Upper lobe of right lung (tissue), 1 donor: ENCODE data around the gene SH3GLB1. TPM values are rescaled to one million over a fixed set of nuclear protein-coding genes. Genes with fewer than 3 reads are reported as not detected.

Experiments
- ATAC-seq: fragments of 200-7000 bp; cut with Tn5 transposase; one replicate; pipeline ENCODE4 v1.9.1; 2020; ENCODE audit warnings: mild to moderate bottlenecking, moderate library complexity
- DNase-seq: peaks from one replicate; pipeline ENCODE4 v3.0.0-alpha.2; 2020
- H3K27ac ChIP-seq: fragments of 200-600 bp; one replicate; pipeline ENCODE4 v1.8.0; 2022
- H3K27me3 ChIP-seq: fragments of 200-600 bp; one replicate; pipeline ENCODE4 v1.8.0; 2022; ENCODE audit warnings: mild to moderate bottlenecking
- H3K36me3 ChIP-seq: fragments of 200-600 bp; one replicate; pipeline ENCODE4 v1.8.0; 2022
- H3K4me1 ChIP-seq: fragments of 200-600 bp; one replicate; pipeline ENCODE4 v1.8.0; 2022
- H3K4me3 ChIP-seq: fragments of 200-600 bp; one replicate; pipeline ENCODE4 v1.8.0; 2022; ENCODE audit warnings: mild to moderate bottlenecking
- H3K9me3 ChIP-seq: fragments of 200-600 bp; one replicate; pipeline ENCODE4 v1.8.0; 2022
- intact Hi-C: fragments of 100-400 bp; cut with DNase I; formaldehyde crosslinking; loops from one replicate; pipeline ENCODE4 v1.11.0; 2022
- total RNA-seq: library from RNA; stranded (reverse); fragmentation: NEBNext Ultra II Directional; extraction: Animal tissue kit (Norgen Biotek cat#: 25700); gene quantifications from one replicate; pipeline ENCODE4 v1.2.1, GENCODE V29; 2021
- TF ChIP-seq, protein P1 (sequence below): fragments of 200-600 bp; IDR thresholded peaks from one replicate; pipeline ENCODE4 v1.8.0; 2022; ENCODE audit warnings: antibody characterized with exemption
- donor health status: DM: no; HTN: yes; CAD: no; lungs with severe emphysema.

The SH3GLB1 gene
- total RNA-seq, 1 donor from 2014 or later = 105 TPM

DNA sequence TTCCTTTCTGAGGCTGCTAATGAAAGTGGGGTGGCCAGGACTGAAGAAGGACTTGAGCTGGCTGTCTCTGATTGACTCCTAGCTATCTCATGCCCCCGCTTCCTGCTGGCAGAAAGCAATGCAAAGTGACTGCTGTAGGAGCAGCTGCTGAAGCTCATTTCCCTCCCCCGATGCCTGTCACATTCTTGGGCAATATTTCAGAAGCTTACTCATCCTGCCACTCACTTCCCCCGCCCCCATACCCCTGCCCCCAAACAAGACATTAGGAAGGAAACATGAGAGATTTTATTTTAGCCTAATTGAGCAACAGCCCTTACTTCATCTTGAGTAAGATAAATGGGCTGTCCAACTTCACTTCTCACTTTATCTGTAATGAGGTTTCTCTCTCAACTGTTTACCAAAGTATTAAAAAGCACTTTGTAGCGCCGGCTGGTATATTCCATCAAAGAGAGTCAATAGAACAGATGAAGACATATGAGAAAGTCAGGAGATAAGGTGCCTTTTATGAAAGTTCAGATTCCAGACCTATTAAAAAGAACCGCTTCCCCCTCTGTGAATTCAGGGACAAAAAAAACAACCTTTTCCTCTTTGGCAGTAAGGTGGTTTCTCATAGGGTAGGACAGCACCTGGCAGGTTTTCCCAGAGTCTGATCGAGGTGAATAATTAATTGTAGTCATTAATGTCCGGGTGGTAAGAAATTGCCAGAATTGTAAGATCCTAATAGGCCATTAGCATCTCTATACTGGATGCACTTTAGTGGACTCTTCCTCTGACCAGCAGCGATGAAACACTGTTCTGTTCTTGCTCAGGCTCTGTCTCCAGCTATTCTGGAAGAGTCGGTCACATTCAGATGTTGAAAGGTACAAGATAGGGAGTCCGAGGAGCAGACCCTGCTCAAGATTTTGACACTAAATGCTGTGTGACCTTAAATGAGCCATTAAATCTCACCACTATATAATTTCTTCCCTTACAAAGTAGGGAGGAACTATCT lies 70.2 kb downstream of the SH3GLB1 start:
- intact Hi-C loops = no loop called here
- Histone ChIP-seq H3K4me1 (peaks cover 25% of the 10 kb centered on the region), H3K27me3 (no peaks in the 10 kb centered on the region), H3K27ac (peak overlapping the region; percentile 51), H3K36me3 (no peaks in the 10 kb centered on the region), H3K9me3 (no peaks in the 10 kb centered on the region), H3K4me3 (no peak overlapping the region)
- ATAC-seq (peak; percentile 95), DNase-seq (peak; percentile 71)
- TF ChIP-seq, protein P1, sequence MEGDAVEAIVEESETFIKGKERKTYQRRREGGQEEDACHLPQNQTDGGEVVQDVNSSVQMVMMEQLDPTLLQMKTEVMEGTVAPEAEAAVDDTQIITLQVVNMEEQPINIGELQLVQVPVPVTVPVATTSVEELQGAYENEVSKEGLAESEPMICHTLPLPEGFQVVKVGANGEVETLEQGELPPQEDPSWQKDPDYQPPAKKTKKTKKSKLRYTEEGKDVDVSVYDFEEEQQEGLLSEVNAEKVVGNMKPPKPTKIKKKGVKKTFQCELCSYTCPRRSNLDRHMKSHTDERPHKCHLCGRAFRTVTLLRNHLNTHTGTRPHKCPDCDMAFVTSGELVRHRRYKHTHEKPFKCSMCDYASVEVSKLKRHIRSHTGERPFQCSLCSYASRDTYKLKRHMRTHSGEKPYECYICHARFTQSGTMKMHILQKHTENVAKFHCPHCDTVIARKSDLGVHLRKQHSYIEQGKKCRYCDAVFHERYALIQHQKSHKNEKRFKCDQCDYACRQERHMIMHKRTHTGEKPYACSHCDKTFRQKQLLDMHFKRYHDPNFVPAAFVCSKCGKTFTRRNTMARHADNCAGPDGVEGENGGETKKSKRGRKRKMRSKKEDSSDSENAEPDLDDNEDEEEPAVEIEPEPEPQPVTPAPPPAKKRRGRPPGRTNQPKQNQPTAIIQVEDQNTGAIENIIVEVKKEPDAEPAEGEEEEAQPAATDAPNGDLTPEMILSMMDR = no peak

GRCh38 chr1:86775395-86775794 lies 71.0 kb downstream of the SH3GLB1 start:
- DNase-seq (no peak), ATAC-seq (no peak)
- TF ChIP-seq, protein P1 = no peak
- H3K27ac ChIP-seq = peak overlapping the region; percentile 31
- intact Hi-C loops = no loop called here
- H3K9me3 ChIP-seq = no peaks in the 10 kb centered on the region
- H3K4me3 ChIP-seq = no peak overlapping the region
- peaks cover 25% of the 10 kb centered on the region for H3K4me1 ChIP-seq
- H3K27me3 ChIP-seq = no peaks in the 10 kb centered on the region
- H3K36me3 ChIP-seq = no peaks in the 10 kb centered on the region

GRCh38 chr1:86776108-86776507 lies 71.7 kb downstream of the SH3GLB1 start:
- TF ChIP-seq, protein P1 = no peak

DNA sequence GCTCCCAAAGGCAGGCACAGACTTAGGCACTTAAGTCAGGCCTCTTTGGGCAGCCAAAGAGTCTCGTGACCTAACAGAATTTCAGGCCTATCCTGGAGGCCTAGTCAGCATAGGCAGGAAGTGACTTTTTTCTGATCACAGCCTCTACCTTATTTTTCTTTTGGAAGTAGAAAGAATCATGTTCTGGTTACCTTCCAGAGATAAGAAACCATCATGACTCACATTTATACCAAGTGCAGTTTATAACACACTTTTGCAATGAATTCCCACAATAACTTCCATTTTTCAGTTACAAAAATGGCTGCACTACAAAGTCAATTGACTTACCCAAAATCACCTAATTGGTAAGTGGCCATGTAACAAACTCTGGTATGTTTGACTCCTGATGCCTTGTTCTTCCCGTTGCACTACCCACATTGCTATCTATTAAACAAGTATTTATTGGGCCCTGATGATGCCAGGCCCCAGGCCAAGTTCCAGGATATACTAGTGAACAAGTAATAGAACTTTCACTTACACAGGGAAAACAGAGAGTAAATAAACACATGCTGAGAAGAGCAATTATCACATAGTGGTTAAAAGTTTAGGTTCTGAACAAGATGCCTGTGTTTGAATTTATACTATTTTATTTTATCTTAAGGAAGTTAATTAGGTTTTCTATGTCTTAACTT lies 74.3 kb downstream of the SH3GLB1 start:
- TF ChIP-seq, protein P1 = no peak
- H3K4me1 ChIP-seq = peaks cover 20% of the 10 kb centered on the region
- DNase-seq (no peak), ATAC-seq (no peak)
- H3K9me3 ChIP-seq = no peaks in the 10 kb centered on the region
- H3K4me3 ChIP-seq = no peak overlapping the region
- intact Hi-C loops = no loop called here
- H3K27ac ChIP-seq = no peak overlapping the region
- H3K36me3 ChIP-seq = no peaks in the 10 kb centered on the region
- no peaks in the 10 kb centered on the region for H3K27me3 ChIP-seq

More at GRCh38 chr1:86776108-86776507, 71.7 kb downstream of the SH3GLB1 start:
- Histone ChIP-seq H3K27me3 (no peaks in the 10 kb centered on the region), H3K4me3 (no peak overlapping the region), H3K36me3 (no peaks in the 10 kb centered on the region), H3K9me3 (no peaks in the 10 kb centered on the region), H3K4me1 (peaks cover 25% of the 10 kb centered on the region), H3K27ac (no peak overlapping the region)
- intact Hi-C loops = no loop called here
- ATAC-seq (no peak), DNase-seq (no peak)

GRCh38 chr1:86779308-86780191 lies 75.2 kb downstream of the SH3GLB1 start:
- DNase-seq (no peak), ATAC-seq (peak; percentile 77)
- H3K27ac ChIP-seq = no peak overlapping the region
- peaks cover 13% of the 10 kb centered on the region for H3K4me1 ChIP-seq
- no peaks in the 10 kb centered on the region for H3K9me3 ChIP-seq
- intact Hi-C loops = no loop called here
- TF ChIP-seq, protein P1 = no peak
- H3K36me3 ChIP-seq = no peaks in the 10 kb centered on the region
- no peaks in the 10 kb centered on the region for H3K27me3 ChIP-seq
- H3K4me3 ChIP-seq = no peak overlapping the region
